HG03196 (cell line): ENCODE measurements around the gene ZMYM3.

ENCODE experiments used
- ATAC-seq: cut with Tn5 transposase; IDR thresholded peaks from one replicate; pipeline ENCODE4 v1.9.1; 2021; ENCODE audit not compliant: unreplicated experiment

The ZMYM3 gene

GRCh38 chrX:71214604-71215337 is 39.2 kb downstream of the ZMYM3 start:
- no peak for ATAC-seq

- no peak for ATAC-seq
These were observed 39.8 kb downstream of the ZMYM3 start for GRCh38 chrX:71214152-71214551.

- no peak for ATAC-seq
These were observed 41.4 kb downstream of the ZMYM3 start for GRCh38 chrX:71212536-71212935.

DNA sequence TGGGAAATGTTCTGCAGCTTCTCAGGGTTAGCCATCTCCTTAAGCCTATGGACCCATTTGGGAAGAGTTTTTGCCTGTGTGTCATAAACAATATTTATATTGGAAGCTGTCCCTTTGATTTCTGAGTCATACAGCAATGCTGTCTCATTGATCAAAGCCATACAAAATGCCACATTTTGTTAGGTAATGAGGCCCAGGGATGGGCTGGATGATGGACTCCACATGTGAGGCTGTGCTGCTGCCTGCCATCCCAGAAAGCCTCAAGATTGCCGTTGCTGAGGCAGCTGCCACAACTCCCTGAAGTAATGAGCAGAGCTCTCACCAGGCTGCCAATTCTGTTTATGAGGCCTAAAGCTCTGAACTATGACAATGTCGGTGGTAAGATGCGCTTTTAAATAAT is 43.1 kb downstream of the ZMYM3 start:
- ATAC-seq: no peak

DNA sequence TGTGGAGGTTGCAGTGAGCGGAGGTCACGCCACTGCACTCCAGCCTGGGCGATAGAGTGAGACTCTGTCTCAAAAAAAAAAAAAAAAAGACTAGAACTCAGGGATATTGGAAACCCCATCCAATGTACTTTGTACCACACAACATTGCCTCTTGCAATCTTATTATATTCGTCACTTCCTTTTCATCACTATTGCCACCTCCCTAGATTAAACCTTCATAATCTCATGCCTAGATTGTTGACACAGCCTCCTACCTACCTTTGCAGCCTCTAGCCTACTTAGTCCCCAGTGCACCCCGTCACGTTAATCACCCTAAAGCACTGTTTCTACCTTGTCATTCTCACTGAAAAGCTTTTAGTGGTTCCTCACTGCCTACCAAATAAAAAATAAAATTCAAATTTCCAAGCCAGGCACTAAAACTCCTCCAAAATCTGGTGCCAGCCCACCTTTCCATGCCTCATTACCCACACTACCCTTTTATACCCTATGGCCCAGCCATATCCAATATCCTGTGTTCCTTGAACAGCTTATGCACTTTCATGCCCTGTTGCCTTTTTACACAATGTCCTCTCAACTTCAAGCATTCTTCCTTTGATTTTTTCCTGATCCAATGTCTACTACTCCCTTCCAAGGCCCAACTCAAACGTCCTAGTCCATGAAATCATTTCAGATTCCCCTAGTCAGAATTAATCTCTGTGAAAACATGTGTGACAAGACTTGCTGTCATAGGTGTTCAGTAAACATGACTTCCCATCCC is 54.5 kb downstream of the ZMYM3 start:
- ATAC-seq: no peak

GRCh38 chrX:71198066-71198465 is 55.9 kb downstream of the ZMYM3 start:
- peak; percentile 72 for ATAC-seq

DNA sequence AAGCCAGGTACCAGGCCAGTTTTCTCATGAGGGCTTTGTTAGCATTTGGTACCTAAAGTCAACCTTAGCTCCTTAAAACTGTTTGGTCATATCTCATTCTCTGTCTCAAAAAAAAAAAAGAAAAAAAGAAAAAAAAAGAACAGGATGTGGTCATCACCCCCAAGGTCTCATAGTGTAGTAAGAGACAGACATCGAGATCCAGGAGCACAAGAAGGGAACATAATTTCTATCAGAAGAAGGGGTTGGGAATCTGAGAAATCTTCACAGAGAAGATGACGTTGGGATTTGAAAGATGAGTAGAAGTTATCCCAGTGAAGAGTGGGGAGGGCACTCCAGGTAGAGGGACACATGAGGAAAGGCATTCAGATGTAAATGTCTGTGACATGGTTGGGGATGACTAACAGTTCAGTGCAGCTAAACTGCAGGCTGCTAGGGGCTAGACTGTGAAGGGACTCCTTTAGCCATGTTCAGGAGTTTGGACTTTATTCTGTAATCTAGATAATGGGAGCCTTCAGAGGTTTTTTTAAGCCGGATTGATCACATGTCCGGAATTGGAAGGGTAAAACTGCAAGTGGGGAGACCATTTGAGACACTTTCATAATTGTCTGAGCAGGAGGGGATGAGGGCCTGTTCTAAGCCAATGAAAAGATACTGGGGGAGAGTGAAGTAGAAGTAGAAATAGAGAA is 57.8 kb downstream of the ZMYM3 start:
- no peak for ATAC-seq

- ATAC-seq: no peak
These were observed 62.7 kb downstream of the ZMYM3 start for GRCh38 chrX:71191248-71191647.
